ENCODE data around the gene SEL1L2. TPM values are rescaled to one million over a fixed set of nuclear protein-coding genes. Genes with fewer than 3 reads are reported as not detected.

The SEL1L2 gene
- total RNA-seq, 4 donors from 2014 or later = not detected

DNA sequence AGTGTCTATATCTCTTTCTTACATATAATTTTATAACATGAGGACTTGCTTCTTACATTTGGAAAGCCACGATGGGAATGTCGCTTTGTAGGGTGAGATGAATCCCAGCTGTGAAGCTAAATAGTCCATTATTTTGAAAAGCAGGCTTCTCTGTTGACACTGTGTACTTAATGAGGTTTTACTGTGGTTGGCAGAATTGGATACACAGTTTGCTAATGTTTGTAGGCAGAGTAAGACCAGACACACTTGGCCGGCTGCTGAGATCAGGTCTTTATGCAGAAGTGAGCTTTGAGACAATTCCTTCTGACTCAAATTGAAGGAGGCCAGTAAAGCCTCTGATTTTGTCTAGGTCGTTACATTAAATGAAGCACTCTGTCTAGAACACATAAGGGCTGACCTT is 112.6 kb downstream of the SEL1L2 start:
- 10 to 31% methylated on average over 4 of the region's 4 CpGs for WGBS, 2 donors

DNA sequence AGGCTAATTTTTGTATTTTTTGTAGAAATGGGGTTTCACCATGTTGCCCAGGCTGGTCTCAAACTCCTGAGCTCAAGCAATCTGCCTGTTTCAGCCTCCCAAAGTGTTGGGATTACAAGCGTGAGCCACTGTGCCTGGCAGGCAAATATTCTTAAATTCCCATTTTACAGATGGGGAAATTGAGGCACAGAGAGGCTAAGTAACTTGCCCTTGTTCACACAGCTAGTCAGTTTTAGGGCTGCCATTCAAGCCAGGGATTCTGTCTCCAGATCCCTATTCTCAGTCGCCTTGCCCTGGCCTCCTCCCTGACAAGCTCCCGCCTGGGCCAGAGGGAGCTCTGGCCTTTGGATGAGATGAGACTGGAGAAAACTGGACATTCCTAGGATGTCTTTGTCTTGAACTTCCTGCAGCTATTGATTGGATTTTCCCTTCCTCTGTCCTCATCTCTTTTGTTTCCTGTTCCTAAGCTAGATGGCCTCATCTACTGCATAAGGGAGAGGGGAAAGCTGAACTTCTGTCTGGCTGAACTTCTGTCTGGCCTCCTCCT is 115.1 kb downstream of the SEL1L2 start:
- WGBS, 2 donors = 73 to 74% methylated on average over 3 of the region's 3 CpGs
- intact Hi-C loops (cut with DNase I) = no loop called here
- no peaks in the 10 kb centered on the region for H3K36me3 ChIP-seq
- no peaks in the 10 kb centered on the region for H3K4me1 ChIP-seq
- H3K9me3 ChIP-seq = no peaks in the 10 kb centered on the region
- H3K27ac ChIP-seq = no peak overlapping the region
- DNase-seq = no peak
- H3K27me3 ChIP-seq = no peaks in the 10 kb centered on the region
- H3K4me3 ChIP-seq = no peak overlapping the region
- TF ChIP-seq POLR2A (IDR thresholded peaks at IDR 0.05) = no peak
- TF ChIP-seq, protein P1, sequence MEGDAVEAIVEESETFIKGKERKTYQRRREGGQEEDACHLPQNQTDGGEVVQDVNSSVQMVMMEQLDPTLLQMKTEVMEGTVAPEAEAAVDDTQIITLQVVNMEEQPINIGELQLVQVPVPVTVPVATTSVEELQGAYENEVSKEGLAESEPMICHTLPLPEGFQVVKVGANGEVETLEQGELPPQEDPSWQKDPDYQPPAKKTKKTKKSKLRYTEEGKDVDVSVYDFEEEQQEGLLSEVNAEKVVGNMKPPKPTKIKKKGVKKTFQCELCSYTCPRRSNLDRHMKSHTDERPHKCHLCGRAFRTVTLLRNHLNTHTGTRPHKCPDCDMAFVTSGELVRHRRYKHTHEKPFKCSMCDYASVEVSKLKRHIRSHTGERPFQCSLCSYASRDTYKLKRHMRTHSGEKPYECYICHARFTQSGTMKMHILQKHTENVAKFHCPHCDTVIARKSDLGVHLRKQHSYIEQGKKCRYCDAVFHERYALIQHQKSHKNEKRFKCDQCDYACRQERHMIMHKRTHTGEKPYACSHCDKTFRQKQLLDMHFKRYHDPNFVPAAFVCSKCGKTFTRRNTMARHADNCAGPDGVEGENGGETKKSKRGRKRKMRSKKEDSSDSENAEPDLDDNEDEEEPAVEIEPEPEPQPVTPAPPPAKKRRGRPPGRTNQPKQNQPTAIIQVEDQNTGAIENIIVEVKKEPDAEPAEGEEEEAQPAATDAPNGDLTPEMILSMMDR (IDR thresholded peaks at IDR 0.05) = no peak

More for the DNA sequence above, 112.6 kb downstream of the SEL1L2 start:
- TF ChIP-seq, protein P1 (IDR thresholded peaks at IDR 0.05) = no peak
- TF ChIP-seq POLR2A (IDR thresholded peaks at IDR 0.05) = no peak
- intact Hi-C loops (cut with DNase I) = no loop called here
- Histone ChIP-seq H3K27me3 (no peaks in the 10 kb centered on the region), H3K9me3 (no peaks in the 10 kb centered on the region), H3K4me1 (no peaks in the 10 kb centered on the region), H3K4me3 (no peak overlapping the region), H3K27ac (no peak overlapping the region), H3K36me3 (no peaks in the 10 kb centered on the region)
- DNase-seq = no peak

DNA sequence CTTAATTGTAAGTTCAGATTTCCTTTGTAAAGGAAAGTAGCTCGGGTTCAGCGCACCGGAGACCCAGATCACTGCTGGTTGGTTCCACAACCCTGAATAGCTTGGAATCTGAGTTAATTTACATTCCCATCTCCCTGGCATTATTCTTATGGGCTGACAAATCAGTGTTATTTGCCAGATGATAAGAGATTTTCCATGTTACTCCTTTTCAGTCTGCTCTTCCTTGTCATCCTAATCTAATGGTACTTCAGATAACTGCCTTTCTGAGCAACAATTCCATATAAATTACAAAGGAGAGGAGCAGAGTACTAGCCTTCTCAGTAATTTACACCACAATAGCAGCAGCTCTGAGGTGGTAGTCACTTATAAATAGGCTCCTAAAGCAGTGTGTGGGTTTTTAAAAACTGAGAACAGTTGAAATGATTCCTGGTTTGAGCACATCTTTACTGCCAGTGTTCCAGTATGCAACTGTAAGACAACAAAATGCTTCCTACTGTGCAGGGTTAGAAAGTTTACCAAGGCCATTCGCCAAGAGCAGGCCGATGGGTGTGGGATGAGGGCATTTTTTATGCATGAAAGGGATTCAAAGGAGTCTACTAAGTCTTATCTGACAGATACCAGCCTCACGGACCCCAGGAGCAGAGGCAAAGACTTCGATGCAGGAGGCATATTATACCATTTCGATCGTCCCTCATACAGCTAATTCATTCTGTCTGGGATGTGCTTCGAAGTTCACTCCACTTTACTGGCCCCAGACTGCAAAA is 115.8 kb downstream of the SEL1L2 start:
- no peak for DNase-seq
- 56 to 60% methylated on average over 10 of the region's 10 CpGs for WGBS, 2 donors
- intact Hi-C loops (cut with DNase I) = no loop called here
- Histone ChIP-seq H3K27me3 (no peaks in the 10 kb centered on the region), H3K4me3 (no peak overlapping the region), H3K36me3 (no peaks in the 10 kb centered on the region), H3K27ac (no peak overlapping the region), H3K9me3 (no peaks in the 10 kb centered on the region), H3K4me1 (no peaks in the 10 kb centered on the region)
- TF ChIP-seq POLR2A (IDR thresholded peaks at IDR 0.05) = no peak
- TF ChIP-seq, protein P1 (IDR thresholded peaks at IDR 0.05) = no peak

DNA sequence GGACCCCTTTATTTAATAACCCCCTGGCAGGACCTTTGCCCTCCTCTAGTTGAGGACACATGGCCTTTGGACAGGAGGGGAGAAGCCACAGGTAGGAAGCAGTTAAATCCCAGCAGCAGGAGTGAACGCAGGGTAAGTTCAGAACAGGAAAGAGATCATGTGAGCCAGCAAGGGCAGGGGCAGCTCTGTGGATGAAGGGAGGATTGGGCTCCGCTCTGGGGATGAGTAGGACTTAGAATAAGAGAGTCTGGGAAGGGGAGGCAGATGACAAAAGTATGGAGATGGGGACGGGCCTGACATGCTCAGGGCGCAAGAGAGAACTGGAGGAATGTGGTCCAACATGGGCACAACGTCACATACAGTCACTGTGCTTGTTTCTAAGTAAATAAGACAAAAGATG is 116.6 kb downstream of the SEL1L2 start:
- 44 to 49% methylated on average over 5 of the region's 5 CpGs for WGBS, 2 donors
- H3K4me3 ChIP-seq = no peak overlapping the region
- no peak for DNase-seq
- no peak overlapping the region for H3K27ac ChIP-seq
- H3K36me3 ChIP-seq = no peaks in the 10 kb centered on the region
- intact Hi-C loops (cut with DNase I) = no loop called here
- H3K27me3 ChIP-seq = no peaks in the 10 kb centered on the region
- TF ChIP-seq, protein P1 (IDR thresholded peaks at IDR 0.05) = no peak
- no peak for TF ChIP-seq POLR2A (IDR thresholded peaks at IDR 0.05)
- no peaks in the 10 kb centered on the region for H3K4me1 ChIP-seq
- H3K9me3 ChIP-seq = no peaks in the 10 kb centered on the region

DNA sequence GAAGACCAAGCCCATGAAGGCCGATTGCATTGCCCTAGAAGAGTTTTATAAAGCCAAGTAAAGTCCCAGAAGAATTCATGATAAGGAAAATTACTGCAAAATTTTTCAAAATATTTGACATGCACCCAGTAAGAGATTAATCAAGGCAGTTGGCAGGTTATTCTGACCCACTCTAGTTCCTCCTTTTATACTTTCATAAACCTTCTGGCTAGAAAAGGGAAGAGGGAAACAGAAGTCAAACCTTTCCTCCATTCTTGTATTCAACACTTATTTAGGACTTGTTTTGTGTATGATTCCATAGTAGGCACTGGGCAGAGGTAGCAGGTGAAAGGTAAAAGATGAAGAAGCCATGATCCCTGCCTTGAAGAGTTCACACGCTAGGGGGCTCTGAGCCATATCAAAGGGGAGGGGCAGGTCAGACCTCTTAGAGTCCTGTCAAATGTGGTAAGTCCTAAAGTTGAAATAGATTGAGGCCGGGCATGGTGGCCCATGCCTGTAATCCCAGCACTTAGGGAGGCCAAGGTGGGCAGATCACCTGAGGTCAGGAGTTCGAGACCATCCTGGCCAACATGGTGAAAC is 120.2 kb downstream of the SEL1L2 start:
- intact Hi-C loops (cut with DNase I) = no loop called here
- H3K27me3 ChIP-seq = no peaks in the 10 kb centered on the region
- H3K27ac ChIP-seq = no peak overlapping the region
- no peak for TF ChIP-seq POLR2A (IDR thresholded peaks at IDR 0.05)
- TF ChIP-seq, protein P1 (IDR thresholded peaks at IDR 0.05) = no peak
- H3K36me3 ChIP-seq = no peaks in the 10 kb centered on the region
- peaks cover 0 to 14% (median 0%) of the 10 kb centered on the region in 3 donors for H3K4me1 ChIP-seq
- 57 to 66% methylated on average over 3 to 4 of the region's 4 CpGs for WGBS, 2 donors
- no peak overlapping the region for H3K4me3 ChIP-seq
- DNase-seq = no peak
- H3K9me3 ChIP-seq = no peaks in the 10 kb centered on the region

Measured in esophagus squamous epithelium (tissue), 5 donors.